Measurements from ENCODE around the gene SPATA12.

Gene SPATA12

GRCh38 chr3:57057351-57057750 is 3.1 kb upstream of the SPATA12 start:
- TF ChIP-seq NFIC (IDR thresholded peaks at IDR 0.05): no peak
- TF ChIP-seq YY1 (IDR thresholded peaks at IDR 0.05; ENCODE audit: low read depth): no peak
- TF ChIP-seq EGR1 (IDR thresholded peaks at IDR 0.05): no peak
- TF ChIP-seq TEAD4 (IDR thresholded peaks at IDR 0.05): no peak
- no peak for TF ChIP-seq FOXM1 (IDR thresholded peaks at IDR 0.05; ENCODE audit: borderline replicate concordance, low read depth)
- no peak for TF ChIP-seq REST (IDR thresholded peaks at IDR 0.05; ENCODE audit: low read depth)
- TF ChIP-seq TCF12 (IDR thresholded peaks at IDR 0.05; ENCODE audit: low read depth): no peak
- no peak for TF ChIP-seq MAX (IDR thresholded peaks at IDR 0.05)
- TF ChIP-seq USF1 (IDR thresholded peaks at IDR 0.05): no peak
- TF ChIP-seq CREB1 (IDR thresholded peaks at IDR 0.05; ENCODE audit: low read depth): no peak
- no peak for TF ChIP-seq TAF1 (IDR thresholded peaks at IDR 0.05; ENCODE audit: low read depth)
- no peak for TF ChIP-seq RAD21 (IDR thresholded peaks at IDR 0.05; ENCODE audit: low read depth)
- TF ChIP-seq ZBTB7A (IDR thresholded peaks at IDR 0.05; ENCODE audit: low read depth): no peak

GRCh38 chr3:57059411-57059810 is 1.1 kb upstream of the SPATA12 start:
- TF ChIP-seq YY1 (IDR thresholded peaks at IDR 0.05; ENCODE audit: low read depth) (no peak), ZBTB7A (IDR thresholded peaks at IDR 0.05; ENCODE audit: low read depth) (no peak), TEAD4 (IDR thresholded peaks at IDR 0.05) (no peak)

- no peak for TF ChIP-seq MAX (IDR thresholded peaks at IDR 0.05)
- TF ChIP-seq EP300 (IDR thresholded peaks at IDR 0.05; ENCODE audit: borderline replicate concordance): no peak
- TF ChIP-seq EGR1 (IDR thresholded peaks at IDR 0.05): no peak
- no peak for TF ChIP-seq ZBTB7A (IDR thresholded peaks at IDR 0.05; ENCODE audit: low read depth)
- no peak for TF ChIP-seq TEAD4 (IDR thresholded peaks at IDR 0.05)
- no peak for TF ChIP-seq RAD21 (IDR thresholded peaks at IDR 0.05; ENCODE audit: low read depth)
- TF ChIP-seq CREB1 (IDR thresholded peaks at IDR 0.05; ENCODE audit: low read depth): no peak
- no peak for TF ChIP-seq CEBPB (IDR thresholded peaks at IDR 0.05)
- TF ChIP-seq USF1 (IDR thresholded peaks at IDR 0.05): no peak
- no peak for TF ChIP-seq TCF12 (IDR thresholded peaks at IDR 0.05; ENCODE audit: low read depth)
These were observed 1.1 kb downstream of the SPATA12 start for GRCh38 chr3:57061556-57061955.

GRCh38 chr3:57062101-57062631 is 1.7 kb downstream of the SPATA12 start:
- TF ChIP-seq NFIC (IDR thresholded peaks at IDR 0.05) (no peak), CREB1 (IDR thresholded peaks at IDR 0.05; ENCODE audit: low read depth) (no peak), TCF12 (IDR thresholded peaks at IDR 0.05; ENCODE audit: low read depth) (no peak), ZBTB7A (IDR thresholded peaks at IDR 0.05; ENCODE audit: low read depth) (no peak), USF1 (IDR thresholded peaks at IDR 0.05) (no peak; the same call in 1 of the 2 replicates), EGR1 (IDR thresholded peaks at IDR 0.05) (no peak), MAX (IDR thresholded peaks at IDR 0.05) (no peak)

GRCh38 chr3:57063032-57063431 is 2.6 kb downstream of the SPATA12 start:
- TF ChIP-seq CREB1 (IDR thresholded peaks at IDR 0.05; ENCODE audit: low read depth) (no peak), YY1 (IDR thresholded peaks at IDR 0.05; ENCODE audit: low read depth) (no peak)

- no peak for TF ChIP-seq CEBPB (IDR thresholded peaks at IDR 0.05)
- no peak for TF ChIP-seq CREB1 (IDR thresholded peaks at IDR 0.05; ENCODE audit: low read depth)
- no peak for TF ChIP-seq YY1 (IDR thresholded peaks at IDR 0.05; ENCODE audit: low read depth)
- TF ChIP-seq REST (IDR thresholded peaks at IDR 0.05; ENCODE audit: low read depth): no peak
- no peak for TF ChIP-seq EGR1 (IDR thresholded peaks at IDR 0.05)
- TF ChIP-seq TCF12 (IDR thresholded peaks at IDR 0.05; ENCODE audit: low read depth): no peak
- no peak for TF ChIP-seq FOXM1 (IDR thresholded peaks at IDR 0.05; ENCODE audit: borderline replicate concordance, low read depth)
- TF ChIP-seq USF1 (IDR thresholded peaks at IDR 0.05): no peak
- TF ChIP-seq NFIC (IDR thresholded peaks at IDR 0.05): no peak
- TF ChIP-seq MAX (IDR thresholded peaks at IDR 0.05): no peak
- TF ChIP-seq TAF1 (IDR thresholded peaks at IDR 0.05; ENCODE audit: low read depth): no peak
- no peak for TF ChIP-seq RAD21 (IDR thresholded peaks at IDR 0.05; ENCODE audit: low read depth)
- no peak for TF ChIP-seq ZBTB7A (IDR thresholded peaks at IDR 0.05; ENCODE audit: low read depth)
- TF ChIP-seq TEAD4 (IDR thresholded peaks at IDR 0.05): no peak
These were observed 3.5 kb downstream of the SPATA12 start for GRCh38 chr3:57064001-57064400.

Measured in Ishikawa (cell line).